NT2/D1 (cell line): ENCODE measurements around the gene CHST5.

Source experiments
- YY1 ChIP-seq: IDR thresholded peaks from 2 replicates; pipeline ENCODE4 v1.6.1; 2011; ENCODE audit not compliant: insufficient read length, insufficient read depth
- ZNF274 ChIP-seq: IDR thresholded peaks from 2 replicates; pipeline ENCODE4 v1.6.1; 2011; ENCODE audit warnings: mild to moderate bottlenecking, low read depth, low read length

GRCh38 chr16:75501359-75501758, 34.5 kb downstream of the CHST5 start:
- TF ChIP-seq YY1 (no peak), ZNF274 (no peak)
